ENCODE results near the gene ADAMTS20.

- TF ChIP-seq, protein P1, sequence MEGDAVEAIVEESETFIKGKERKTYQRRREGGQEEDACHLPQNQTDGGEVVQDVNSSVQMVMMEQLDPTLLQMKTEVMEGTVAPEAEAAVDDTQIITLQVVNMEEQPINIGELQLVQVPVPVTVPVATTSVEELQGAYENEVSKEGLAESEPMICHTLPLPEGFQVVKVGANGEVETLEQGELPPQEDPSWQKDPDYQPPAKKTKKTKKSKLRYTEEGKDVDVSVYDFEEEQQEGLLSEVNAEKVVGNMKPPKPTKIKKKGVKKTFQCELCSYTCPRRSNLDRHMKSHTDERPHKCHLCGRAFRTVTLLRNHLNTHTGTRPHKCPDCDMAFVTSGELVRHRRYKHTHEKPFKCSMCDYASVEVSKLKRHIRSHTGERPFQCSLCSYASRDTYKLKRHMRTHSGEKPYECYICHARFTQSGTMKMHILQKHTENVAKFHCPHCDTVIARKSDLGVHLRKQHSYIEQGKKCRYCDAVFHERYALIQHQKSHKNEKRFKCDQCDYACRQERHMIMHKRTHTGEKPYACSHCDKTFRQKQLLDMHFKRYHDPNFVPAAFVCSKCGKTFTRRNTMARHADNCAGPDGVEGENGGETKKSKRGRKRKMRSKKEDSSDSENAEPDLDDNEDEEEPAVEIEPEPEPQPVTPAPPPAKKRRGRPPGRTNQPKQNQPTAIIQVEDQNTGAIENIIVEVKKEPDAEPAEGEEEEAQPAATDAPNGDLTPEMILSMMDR (IDR thresholded peaks at IDR 0.05; ENCODE audit: insufficient read depth, low read length, poor library complexity, severe bottlenecking), result no peak
- no peak for TF ChIP-seq EZH2phosphoT487 (conservative IDR thresholded peaks at IDR 0.05; ENCODE audit: low read length)
Measured at GRCh38 chr12:43453761-43454160, 98.2 kb downstream of the ADAMTS20 start.
